B cell (primary cell): ENCODE measurements around the gene GLB1L3.

Experiments used
- EZH2 ChIP-seq: IDR thresholded peaks from 2 replicates; pipeline ENCODE4 v1.6.1; 2012; ENCODE audit warnings: borderline replicate concordance, low read depth, mild to moderate bottlenecking, moderate library complexity, low read length; ENCODE audit not compliant: insufficient read depth, poor library complexity, severe bottlenecking
- TF ChIP-seq, protein P1 (sequence below): fragments of 200-600 bp; IDR thresholded peaks from one replicate; pipeline ENCODE4 v1.8.0; 2022; ENCODE audit warnings: antibody characterized with exemption, mild to moderate bottlenecking

DNA sequence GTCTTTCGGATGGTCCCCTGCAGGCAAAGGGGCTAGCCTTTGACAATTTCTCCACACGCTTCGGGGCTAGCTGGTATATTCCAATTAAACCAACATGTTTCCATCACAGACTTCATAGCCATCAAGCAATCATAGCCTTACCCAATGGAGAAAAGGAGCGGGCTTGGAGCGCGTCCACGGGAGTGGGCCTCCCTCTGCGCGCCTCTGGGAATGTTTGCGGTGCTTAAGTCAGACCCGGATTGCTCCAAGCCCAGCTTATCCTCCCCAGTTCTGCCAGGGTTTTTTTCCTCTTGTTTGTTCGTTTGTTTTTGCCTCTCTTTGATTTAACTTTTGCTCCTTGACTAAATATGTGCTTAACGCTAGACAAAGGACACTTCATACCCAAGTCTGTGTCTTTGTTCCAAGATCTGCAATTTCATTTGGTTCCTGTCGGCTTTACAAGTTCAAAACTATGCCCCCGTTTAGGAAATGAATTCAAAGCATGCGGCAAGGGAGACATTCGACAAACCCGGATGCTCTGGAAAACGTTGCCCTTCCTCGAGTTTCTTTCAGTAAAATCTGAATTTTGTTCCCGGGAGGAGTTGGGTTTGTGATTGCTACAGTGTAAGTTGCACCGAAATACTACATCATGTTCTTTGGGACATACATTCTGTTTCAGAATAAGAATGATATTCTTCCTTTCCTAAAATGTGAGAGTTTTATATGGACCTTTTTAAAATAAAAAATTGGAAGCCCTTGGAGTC, 54.6 kb downstream of the GLB1L3 start:
- TF ChIP-seq EZH2 = no peak
- TF ChIP-seq, protein P1, sequence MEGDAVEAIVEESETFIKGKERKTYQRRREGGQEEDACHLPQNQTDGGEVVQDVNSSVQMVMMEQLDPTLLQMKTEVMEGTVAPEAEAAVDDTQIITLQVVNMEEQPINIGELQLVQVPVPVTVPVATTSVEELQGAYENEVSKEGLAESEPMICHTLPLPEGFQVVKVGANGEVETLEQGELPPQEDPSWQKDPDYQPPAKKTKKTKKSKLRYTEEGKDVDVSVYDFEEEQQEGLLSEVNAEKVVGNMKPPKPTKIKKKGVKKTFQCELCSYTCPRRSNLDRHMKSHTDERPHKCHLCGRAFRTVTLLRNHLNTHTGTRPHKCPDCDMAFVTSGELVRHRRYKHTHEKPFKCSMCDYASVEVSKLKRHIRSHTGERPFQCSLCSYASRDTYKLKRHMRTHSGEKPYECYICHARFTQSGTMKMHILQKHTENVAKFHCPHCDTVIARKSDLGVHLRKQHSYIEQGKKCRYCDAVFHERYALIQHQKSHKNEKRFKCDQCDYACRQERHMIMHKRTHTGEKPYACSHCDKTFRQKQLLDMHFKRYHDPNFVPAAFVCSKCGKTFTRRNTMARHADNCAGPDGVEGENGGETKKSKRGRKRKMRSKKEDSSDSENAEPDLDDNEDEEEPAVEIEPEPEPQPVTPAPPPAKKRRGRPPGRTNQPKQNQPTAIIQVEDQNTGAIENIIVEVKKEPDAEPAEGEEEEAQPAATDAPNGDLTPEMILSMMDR = no peak
